ENCODE measurements around the gene PRKAR2B. TPM values are rescaled to one million over a fixed set of nuclear protein-coding genes. Genes with fewer than 3 reads are reported as not detected.

PRKAR2B gene
- total RNA-seq, 1 experiment from 2014 or later, result 15.1 TPM

- BruUV-seq (replicated peaks), result no TSS peak
Observed at GRCh38 chr7:107161415-107161814, 116.9 kb downstream of the PRKAR2B start.

More at GRCh38 chr7:107161415-107161814, 116.9 kb downstream of the PRKAR2B start:
- TF ChIP-seq TCF7L2 (IDR thresholded peaks at IDR 0.05; ENCODE audit: borderline replicate concordance, extremely low read depth, insufficient read depth, insufficient read length) (no peak), ELF1 (IDR thresholded peaks at IDR 0.05; ENCODE audit: borderline replicate concordance, low read depth) (no peak), EZH2phosphoT487 (IDR thresholded peaks at IDR 0.05; ENCODE audit: borderline replicate concordance) (no peak), ATF3 (IDR thresholded peaks at IDR 0.05) (no peak), YY1 (IDR thresholded peaks at IDR 0.05; ENCODE audit: extremely low read depth, insufficient replicate concordance, low read depth, low read length) (no peak), JUND (IDR thresholded peaks at IDR 0.05) (no peak), CEBPB (IDR thresholded peaks at IDR 0.05; ENCODE audit: low read depth) (no peak), EZH2 (IDR thresholded peaks at IDR 0.05) (no peak)
- TF ChIP-seq, protein P1, sequence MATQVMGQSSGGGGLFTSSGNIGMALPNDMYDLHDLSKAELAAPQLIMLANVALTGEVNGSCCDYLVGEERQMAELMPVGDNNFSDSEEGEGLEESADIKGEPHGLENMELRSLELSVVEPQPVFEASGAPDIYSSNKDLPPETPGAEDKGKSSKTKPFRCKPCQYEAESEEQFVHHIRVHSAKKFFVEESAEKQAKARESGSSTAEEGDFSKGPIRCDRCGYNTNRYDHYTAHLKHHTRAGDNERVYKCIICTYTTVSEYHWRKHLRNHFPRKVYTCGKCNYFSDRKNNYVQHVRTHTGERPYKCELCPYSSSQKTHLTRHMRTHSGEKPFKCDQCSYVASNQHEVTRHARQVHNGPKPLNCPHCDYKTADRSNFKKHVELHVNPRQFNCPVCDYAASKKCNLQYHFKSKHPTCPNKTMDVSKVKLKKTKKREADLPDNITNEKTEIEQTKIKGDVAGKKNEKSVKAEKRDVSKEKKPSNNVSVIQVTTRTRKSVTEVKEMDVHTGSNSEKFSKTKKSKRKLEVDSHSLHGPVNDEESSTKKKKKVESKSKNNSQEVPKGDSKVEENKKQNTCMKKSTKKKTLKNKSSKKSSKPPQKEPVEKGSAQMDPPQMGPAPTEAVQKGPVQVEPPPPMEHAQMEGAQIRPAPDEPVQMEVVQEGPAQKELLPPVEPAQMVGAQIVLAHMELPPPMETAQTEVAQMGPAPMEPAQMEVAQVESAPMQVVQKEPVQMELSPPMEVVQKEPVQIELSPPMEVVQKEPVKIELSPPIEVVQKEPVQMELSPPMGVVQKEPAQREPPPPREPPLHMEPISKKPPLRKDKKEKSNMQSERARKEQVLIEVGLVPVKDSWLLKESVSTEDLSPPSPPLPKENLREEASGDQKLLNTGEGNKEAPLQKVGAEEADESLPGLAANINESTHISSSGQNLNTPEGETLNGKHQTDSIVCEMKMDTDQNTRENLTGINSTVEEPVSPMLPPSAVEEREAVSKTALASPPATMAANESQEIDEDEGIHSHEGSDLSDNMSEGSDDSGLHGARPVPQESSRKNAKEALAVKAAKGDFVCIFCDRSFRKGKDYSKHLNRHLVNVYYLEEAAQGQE (IDR thresholded peaks at IDR 0.05; ENCODE audit: low read depth), result no peak
- H3K36me3 ChIP-seq (ENCODE audit: control insufficient read depth in 1 of 2, insufficient read depth in 2 of 2, low read length in 2 of 2), result no peaks in the 10 kb centered on the region
- no peak overlapping the region for H2AFZ ChIP-seq (ENCODE audit: low read depth, low read length, poor library complexity, severe bottlenecking)
- no peaks in the 10 kb centered on the region for H4K20me1 ChIP-seq (ENCODE audit: insufficient read depth)
- ChIA-PET RAD21 (ENCODE audit: low non-redundant PET in 1 of 2, low total read pairs in 2 of 2, uncharacterized antibody in 2 of 2, unreplicated experiment in 2 of 2) (no interaction called here), CTCF (interaction anchor here (0.5 to 1.8 kb wide), 2 partner anchors 11 to 17 kb away, joined by 3 to 5 read pairs; no protein-coding TSS in a partner anchor), POLR2A (no interaction called here)
- no peak overlapping the region for H3K4me2 ChIP-seq (ENCODE audit: low read length)
- no peaks in the 10 kb centered on the region for H3K9me3 ChIP-seq (ENCODE audit: control insufficient read depth in 1 of 2, insufficient read depth in 1 of 2, low read depth in 1 of 2, low read length in 2 of 2)
- H3K9ac ChIP-seq (ENCODE audit: low read length), result no peak overlapping the region
- no peaks in the 10 kb centered on the region for H3K9me2 ChIP-seq (ENCODE audit: insufficient read depth)
- no peak overlapping the region for H3K27ac ChIP-seq (ENCODE audit: low read depth, low read length)
- H3K79me2 ChIP-seq (ENCODE audit: insufficient read depth, low read length), result no peaks in the 10 kb centered on the region
- intact Hi-C loops (cut with micrococcal nuclease), result no loop called here
- no peak for DNase-seq (ENCODE audit: low read depth, low spot score)
- H3K4me3 ChIP-seq (replicated peaks in 1 of 2; ENCODE audit: low read depth in 1 of 2, low read length in 2 of 2), result no peak overlapping the region
- no peak for ATAC-seq
- H3K4me1 ChIP-seq (ENCODE audit: control insufficient read depth in 1 of 2, insufficient read depth in 2 of 2, low read length in 2 of 2), result no peaks in the 10 kb centered on the region
- H3K27me3 ChIP-seq (ENCODE audit: insufficient read depth, low read length), result no peaks in the 10 kb centered on the region
